Nasal cavity respiratory epithelium epithelial cell of viscerocranial mucosa (primary cell): ENCODE results near the gene MGME1. TPM values are rescaled to one million over a fixed set of nuclear protein-coding genes. Genes with fewer than 3 reads are reported as not detected.

Source experiments
- total RNA-seq: library from RNA; depleted of rRNA; stranded (reverse); fragments of >200 nt; gene quantifications from 2 replicates; pipeline ENCODE4 v1.2.3, GENCODE V29; 2014

Gene MGME1, protein sequence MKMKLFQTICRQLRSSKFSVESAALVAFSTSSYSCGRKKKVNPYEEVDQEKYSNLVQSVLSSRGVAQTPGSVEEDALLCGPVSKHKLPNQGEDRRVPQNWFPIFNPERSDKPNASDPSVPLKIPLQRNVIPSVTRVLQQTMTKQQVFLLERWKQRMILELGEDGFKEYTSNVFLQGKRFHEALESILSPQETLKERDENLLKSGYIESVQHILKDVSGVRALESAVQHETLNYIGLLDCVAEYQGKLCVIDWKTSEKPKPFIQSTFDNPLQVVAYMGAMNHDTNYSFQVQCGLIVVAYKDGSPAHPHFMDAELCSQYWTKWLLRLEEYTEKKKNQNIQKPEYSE
- total RNA-seq = 9.9 and 11.2 TPM in 2 replicates

GRCh38 chr20:17968366-17969277 is at the start of gene MGME1, which contains the start of gene SNX5:
MGME1 (plus strand) TSS chr20:17969018; CDS start chr20:17969860, 842 bp downstream.
SNX5 (minus strand) TSS chr20:17968794; CDS start chr20:17968425, 369 bp downstream.

Other genes starting within 250 kb of the MGME1 start
- gene SNX5, start 224 bp upstream of the MGME1 start, total RNA-seq = 146 and 173 TPM in 2 replicates
- 11.0 and 17.4 TPM in 2 replicates for gene OVOL2, start 88.9 kb downstream of the MGME1 start, total RNA-seq
- gene KAT14, start 168.8 kb downstream of the MGME1 start, total RNA-seq = 14.0 and 22.5 TPM in 2 replicates
- 12.0 and 20.1 TPM in 2 replicates for gene PET117, start 168.8 kb downstream of the MGME1 start, total RNA-seq